ENCODE measurements around the gene KRTAP12-3. TPM values are rescaled to one million over a fixed set of nuclear protein-coding genes. Genes with fewer than 3 reads are reported as not detected.

The KRTAP12-3 gene
- total RNA-seq, 1 donor from 2014 or later = not detected

DNA sequence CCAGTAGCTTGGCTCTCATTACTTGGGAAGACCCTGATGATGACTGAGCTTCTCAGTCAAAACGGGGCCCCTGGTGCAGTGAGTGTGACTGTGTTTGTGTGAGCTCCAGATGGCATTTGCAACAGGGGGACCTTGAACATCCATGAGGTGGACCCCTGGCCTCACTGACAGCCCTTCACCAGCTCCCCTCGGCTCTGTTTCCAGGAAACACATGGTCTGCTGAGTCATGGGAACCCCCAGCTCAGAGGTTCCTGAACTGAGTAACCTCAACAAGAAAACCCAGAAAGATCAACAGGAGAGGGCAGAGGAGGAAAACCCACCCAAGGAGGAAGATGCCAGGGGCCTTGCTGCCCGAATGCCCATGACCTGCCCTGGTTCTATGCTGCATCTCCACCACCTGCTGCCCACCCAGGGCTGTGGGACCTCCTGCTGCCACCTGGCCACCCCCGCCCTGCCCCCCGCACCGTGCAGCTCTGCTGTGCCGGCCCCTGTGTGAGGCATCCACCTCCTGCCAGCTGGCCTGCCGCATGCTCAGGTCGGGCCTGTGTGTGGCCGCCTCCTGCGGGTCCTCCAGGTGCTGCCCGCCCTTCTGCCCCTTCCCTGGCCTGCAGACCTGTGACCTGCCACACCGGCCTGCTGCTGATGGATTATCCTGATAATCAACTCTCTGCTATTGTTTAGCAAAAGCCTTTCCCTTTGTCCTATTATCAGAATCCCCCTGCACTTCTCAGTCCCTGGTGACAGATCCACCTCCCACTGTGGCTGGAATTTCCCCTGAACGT, 28.5 kb downstream of the KRTAP12-3 start:
- no peaks in the 10 kb centered on the region for H3K36me3 ChIP-seq (ENCODE audit: insufficient read depth, low read length)
- TF ChIP-seq EZH2 (IDR thresholded peaks at IDR 0.05; ENCODE audit: insufficient read depth, low read length) = no peak
- TF ChIP-seq CTCF (IDR thresholded peaks at IDR 0.05; ENCODE audit: insufficient read depth, low read depth, low read length) = no peak
- no peaks in the 10 kb centered on the region for H4K20me1 ChIP-seq (ENCODE audit: insufficient read depth, low read length)
- H2AFZ ChIP-seq (ENCODE audit: low read depth, low read length) = no peak overlapping the region
- H3K27ac Mint-ChIP-seq (ENCODE audit: unreplicated experiment) = no peak overlapping the region
- no peak overlapping the region for H3K4me3 ChIP-seq (ENCODE audit: insufficient read depth, low read depth, low read length)
- no peak for DNase-seq (ENCODE audit: low read depth)
- peaks cover 6% of the 10 kb centered on the region for H3K9me3 Mint-ChIP-seq (ENCODE audit: unreplicated experiment)
- H3K79me2 ChIP-seq (ENCODE audit: insufficient read depth, low read length) = no peaks in the 10 kb centered on the region
- H3K4me1 Mint-ChIP-seq (ENCODE audit: low read depth, unreplicated experiment) = peaks cover 5% of the 10 kb centered on the region
- no peak overlapping the region for H3K4me3 Mint-ChIP-seq (ENCODE audit: unreplicated experiment)
- no peak overlapping the region for H3K27ac ChIP-seq (ENCODE audit: low read depth, low read length)
- H3K4me1 ChIP-seq (ENCODE audit: insufficient read depth, low read length) = no peaks in the 10 kb centered on the region
- H3K9ac ChIP-seq (ENCODE audit: low read length) = no peak overlapping the region
- H3K4me2 ChIP-seq (ENCODE audit: low read length) = no peak overlapping the region
- H3K36me3 Mint-ChIP-seq (ENCODE audit: low read depth, unreplicated experiment) = peaks cover 8% of the 10 kb centered on the region
- peaks cover 69% of the 10 kb centered on the region for H3K27me3 Mint-ChIP-seq (ENCODE audit: low read depth, unreplicated experiment)
- H3K27me3 ChIP-seq (ENCODE audit: insufficient read depth, low read length) = peaks cover 12% of the 10 kb centered on the region
- no peaks in the 10 kb centered on the region for H3K9me3 ChIP-seq (ENCODE audit: insufficient read depth, low read depth, low read length)
- no peak for FAIRE-seq

GRCh38 chr21:44686843-44687561, 29.3 kb downstream of the KRTAP12-3 start:
- no peak overlapping the region for H3K4me3 Mint-ChIP-seq (ENCODE audit: unreplicated experiment)
- FAIRE-seq = no peak

More at GRCh38 chr21:44686843-44687561, 29.3 kb downstream of the KRTAP12-3 start:
- H3K27ac ChIP-seq (ENCODE audit: low read depth, low read length) = no peak overlapping the region
- TF ChIP-seq EZH2 (IDR thresholded peaks at IDR 0.05; ENCODE audit: insufficient read depth, low read length) (no peak), CTCF (IDR thresholded peaks at IDR 0.05; ENCODE audit: insufficient read depth, low read depth, low read length) (no peak)
- no peaks in the 10 kb centered on the region for H3K36me3 ChIP-seq (ENCODE audit: insufficient read depth, low read length)
- peaks cover 70% of the 10 kb centered on the region for H3K27me3 Mint-ChIP-seq (ENCODE audit: low read depth, unreplicated experiment)
- no peak overlapping the region for H3K4me2 ChIP-seq (ENCODE audit: low read length)
- no peaks in the 10 kb centered on the region for H3K4me1 ChIP-seq (ENCODE audit: insufficient read depth, low read length)
- H4K20me1 ChIP-seq (ENCODE audit: insufficient read depth, low read length) = no peaks in the 10 kb centered on the region
- H3K4me1 Mint-ChIP-seq (ENCODE audit: low read depth, unreplicated experiment) = peaks cover 5% of the 10 kb centered on the region
- H2AFZ ChIP-seq (ENCODE audit: low read depth, low read length) = no peak overlapping the region
- H3K9me3 Mint-ChIP-seq (ENCODE audit: unreplicated experiment) = peaks cover 6% of the 10 kb centered on the region
- no peak overlapping the region for H3K4me3 ChIP-seq (ENCODE audit: insufficient read depth, low read depth, low read length)
- H3K79me2 ChIP-seq (ENCODE audit: insufficient read depth, low read length) = no peaks in the 10 kb centered on the region
- peaks cover 8% of the 10 kb centered on the region for H3K36me3 Mint-ChIP-seq (ENCODE audit: low read depth, unreplicated experiment)
- H3K9me3 ChIP-seq (ENCODE audit: insufficient read depth, low read depth, low read length) = no peaks in the 10 kb centered on the region
- DNase-seq (ENCODE audit: low read depth) = no peak
- no peak overlapping the region for H3K9ac ChIP-seq (ENCODE audit: low read length)
- H3K27me3 ChIP-seq (ENCODE audit: insufficient read depth, low read length) = peaks cover 12% of the 10 kb centered on the region
- H3K27ac Mint-ChIP-seq (ENCODE audit: unreplicated experiment) = no peak overlapping the region

Data from astrocyte (in vitro differentiated cells and primary cell).